Nephron progenitor cell (in vitro differentiated cells): ENCODE data around the gene CD274.

Experiments used
- DNase-seq: peaks from one replicate; pipeline ENCODE4 v3.0.0; 2021
- H3K27ac Mint-ChIP-seq: 2 replicates; pipeline ENCODE4 v1.8.0; 2021; ENCODE audit warnings: mild to moderate bottlenecking, moderate library complexity, mixed read lengths
- H3K27me3 Mint-ChIP-seq: 2 replicates; pipeline ENCODE4 v1.8.0; 2021; ENCODE audit warnings: mild to moderate bottlenecking, low read depth, mixed read lengths; ENCODE audit not compliant: poor library complexity
- H3K36me3 Mint-ChIP-seq: 2 replicates; pipeline ENCODE4 v1.8.0; 2021; ENCODE audit warnings: low read depth, mixed read lengths
- H3K4me1 Mint-ChIP-seq: 2 replicates; pipeline ENCODE4 v1.8.0; 2021; ENCODE audit warnings: mixed read lengths
- H3K4me3 Mint-ChIP-seq: 2 replicates; pipeline ENCODE4 v1.8.0; 2021; ENCODE audit warnings: mild to moderate bottlenecking, moderate library complexity, mixed read lengths
- H3K9me3 Mint-ChIP-seq: 2 replicates; pipeline ENCODE4 v1.8.0; 2021; ENCODE audit warnings: mild to moderate bottlenecking, moderate library complexity, mixed read lengths
- CTCF ChIP-seq: fragments of 200-600 bp; sonication (generic); IDR thresholded peaks from 2 replicates; pipeline ENCODE4 v1.5.0; 2021; ENCODE audit warnings: antibody characterized with exemption

The CD274 gene

GRCh38 chr9:5513966-5514616 lies 63.7 kb downstream of the CD274 start:
- H3K27me3 Mint-ChIP-seq, result no peaks in the 10 kb centered on the region
- no peak overlapping the region for H3K27ac Mint-ChIP-seq
- H3K4me1 Mint-ChIP-seq, result peaks cover 11% of the 10 kb centered on the region
- no peak for DNase-seq
- H3K4me3 Mint-ChIP-seq, result no peak overlapping the region
- no peak for TF ChIP-seq CTCF
- no peaks in the 10 kb centered on the region for H3K9me3 Mint-ChIP-seq
- no peaks in the 10 kb centered on the region for H3K36me3 Mint-ChIP-seq

GRCh38 chr9:5514617-5515260 lies 64.4 kb downstream of the CD274 start:
- peaks cover 11% of the 10 kb centered on the region for H3K4me1 Mint-ChIP-seq
- no peak overlapping the region for H3K4me3 Mint-ChIP-seq
- no peaks in the 10 kb centered on the region for H3K36me3 Mint-ChIP-seq
- H3K27me3 Mint-ChIP-seq, result no peaks in the 10 kb centered on the region
- no peak for TF ChIP-seq CTCF
- no peaks in the 10 kb centered on the region for H3K9me3 Mint-ChIP-seq
- no peak for DNase-seq
- no peak overlapping the region for H3K27ac Mint-ChIP-seq

- H3K27ac Mint-ChIP-seq, result no peak overlapping the region
Observed at GRCh38 chr9:5515261-5515650, 64.9 kb downstream of the CD274 start.

GRCh38 chr9:5516453-5517220 lies 66.3 kb downstream of the CD274 start:
- Mint-ChIP-seq H3K27me3 (no peaks in the 10 kb centered on the region), H3K9me3 (no peaks in the 10 kb centered on the region), H3K36me3 (no peaks in the 10 kb centered on the region), H3K4me3 (no peak overlapping the region), H3K27ac (no peak overlapping the region), H3K4me1 (no peaks in the 10 kb centered on the region)
- DNase-seq, result no peak
- no peak for TF ChIP-seq CTCF

More at GRCh38 chr9:5515261-5515650, 64.9 kb downstream of the CD274 start:
- Mint-ChIP-seq H3K4me1 (peaks cover 6% of the 10 kb centered on the region), H3K36me3 (no peaks in the 10 kb centered on the region), H3K4me3 (no peak overlapping the region), H3K9me3 (no peaks in the 10 kb centered on the region), H3K27me3 (no peaks in the 10 kb centered on the region)
- no peak for DNase-seq
- TF ChIP-seq CTCF, result no peak

- H3K9me3 Mint-ChIP-seq, result no peaks in the 10 kb centered on the region
- H3K27ac Mint-ChIP-seq, result no peak overlapping the region
- H3K36me3 Mint-ChIP-seq, result no peaks in the 10 kb centered on the region
- no peaks in the 10 kb centered on the region for H3K4me1 Mint-ChIP-seq
- TF ChIP-seq CTCF, result no peak
- no peak for DNase-seq
- peaks cover 3% of the 10 kb centered on the region for H3K27me3 Mint-ChIP-seq
- no peak overlapping the region for H3K4me3 Mint-ChIP-seq
Observed at GRCh38 chr9:5518171-5518936, 68.0 kb downstream of the CD274 start.
